Femur (tissue), 1 donor: ENCODE results near the gene CHSY3.
A peak's percentile ranks its signal among the peaks of the same experiment; 100 is the strongest.

Experiments used
- DNase-seq: peaks from one replicate; pipeline ENCODE4 v3.0.0-alpha.2; 2017

Gene CHSY3

DNA sequence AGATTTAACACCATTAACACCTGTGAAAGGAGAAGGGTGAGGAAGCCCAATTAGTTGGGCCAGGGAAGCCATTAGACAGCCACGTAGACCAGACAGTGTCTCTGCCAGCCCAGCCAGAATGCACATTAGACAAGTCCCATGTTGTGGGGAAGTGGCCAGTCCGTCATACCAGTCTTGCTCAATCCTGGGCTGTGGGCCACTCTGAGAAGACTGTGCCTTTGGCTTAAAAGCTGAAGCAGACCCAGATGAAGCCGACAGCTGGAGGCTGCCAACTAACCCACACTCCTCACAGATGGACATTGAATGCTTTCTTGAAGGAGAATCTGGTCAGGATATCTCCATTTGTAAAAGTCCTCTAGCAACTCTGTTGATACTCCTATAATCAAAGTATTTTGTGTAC lies 128.5 kb downstream of the CHSY3 start:
- no peak for DNase-seq

DNA sequence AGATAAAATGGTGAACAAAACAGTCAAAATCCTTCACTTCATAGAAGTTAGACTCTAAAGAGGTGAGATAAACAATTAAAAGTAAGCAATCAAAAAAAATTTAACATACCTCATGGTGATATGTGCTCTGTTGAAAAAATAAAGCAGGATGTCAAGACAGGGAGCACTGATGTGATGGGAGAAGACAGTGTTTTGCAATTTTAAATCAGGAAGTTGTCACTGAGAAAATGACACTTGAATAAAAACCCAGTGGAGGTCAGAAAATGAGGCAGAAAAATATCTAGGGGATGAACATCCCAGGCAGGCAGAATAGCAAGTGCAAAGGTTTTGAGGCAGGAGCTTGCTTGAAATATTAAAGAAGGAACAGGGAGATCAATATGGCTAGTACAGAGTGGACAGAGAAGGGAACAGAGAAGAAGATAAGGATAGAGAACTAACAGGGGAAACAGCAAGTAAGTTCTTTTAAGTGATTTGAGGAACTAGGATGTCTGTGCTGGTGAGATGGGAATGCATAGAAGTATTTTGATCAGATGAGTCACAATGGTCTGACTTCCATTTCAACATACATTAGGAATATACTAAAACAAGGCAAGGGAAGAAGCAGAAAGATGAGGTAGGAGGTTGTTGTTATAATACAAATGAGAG lies 130.4 kb downstream of the CHSY3 start:
- no peak for DNase-seq

DNA sequence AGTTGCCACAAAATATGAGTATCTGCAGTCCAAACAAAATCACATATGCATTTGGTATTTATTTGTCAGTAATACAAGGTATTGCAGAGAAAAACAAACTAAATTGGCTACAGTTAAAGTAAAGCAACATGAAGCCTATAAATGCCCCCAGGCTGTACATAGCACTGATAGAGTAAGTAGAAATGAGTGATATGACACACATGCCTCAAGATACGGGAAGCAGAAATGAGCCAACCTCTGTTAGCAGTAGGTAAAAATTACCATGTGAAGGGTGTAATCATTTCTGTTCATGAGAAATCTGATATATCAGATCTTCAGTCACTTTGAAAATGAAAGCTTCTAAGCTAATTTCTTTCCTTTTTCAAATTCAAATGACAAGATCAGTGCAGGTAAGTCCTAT lies 131.1 kb downstream of the CHSY3 start:
- DNase-seq = no peak

DNA sequence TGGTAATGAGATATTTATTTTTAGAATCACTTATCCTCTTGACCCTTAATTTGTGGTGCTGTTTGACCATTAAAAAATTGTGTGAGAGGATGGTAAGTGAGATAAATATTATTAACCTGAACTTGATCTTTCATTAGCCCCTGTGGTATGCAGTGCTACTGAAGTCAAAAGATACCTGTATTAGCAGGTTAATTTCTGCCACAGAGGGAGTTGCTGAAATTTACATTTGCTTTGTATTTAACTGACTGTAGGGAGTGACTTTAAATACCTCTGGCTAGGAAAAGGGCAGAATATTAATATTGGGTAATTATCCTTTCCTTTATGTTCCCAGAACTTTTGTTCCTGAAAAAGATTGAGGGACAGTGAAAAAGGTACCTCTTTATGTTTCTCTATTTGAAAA lies 133.6 kb downstream of the CHSY3 start:
- DNase-seq = no peak

DNA sequence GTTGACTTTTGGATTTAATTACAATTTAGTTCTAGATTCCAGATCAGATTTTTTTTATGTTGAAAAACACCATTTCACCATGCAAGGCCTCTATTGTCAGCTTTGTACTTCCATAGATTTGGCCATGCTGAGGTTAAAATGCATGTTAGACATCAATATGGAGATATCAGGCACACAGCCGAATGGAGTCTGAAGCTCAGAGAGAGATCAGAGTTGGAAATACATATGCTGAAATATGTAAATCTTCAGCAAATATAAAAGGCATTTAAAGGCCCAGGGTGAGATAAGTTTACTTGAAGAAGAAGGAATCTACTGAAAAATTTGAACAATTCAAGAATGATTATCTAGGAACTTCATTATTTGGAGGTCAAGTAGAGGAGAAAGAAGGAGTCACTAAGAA lies 139.6 kb downstream of the CHSY3 start:
- no peak for DNase-seq

DNA sequence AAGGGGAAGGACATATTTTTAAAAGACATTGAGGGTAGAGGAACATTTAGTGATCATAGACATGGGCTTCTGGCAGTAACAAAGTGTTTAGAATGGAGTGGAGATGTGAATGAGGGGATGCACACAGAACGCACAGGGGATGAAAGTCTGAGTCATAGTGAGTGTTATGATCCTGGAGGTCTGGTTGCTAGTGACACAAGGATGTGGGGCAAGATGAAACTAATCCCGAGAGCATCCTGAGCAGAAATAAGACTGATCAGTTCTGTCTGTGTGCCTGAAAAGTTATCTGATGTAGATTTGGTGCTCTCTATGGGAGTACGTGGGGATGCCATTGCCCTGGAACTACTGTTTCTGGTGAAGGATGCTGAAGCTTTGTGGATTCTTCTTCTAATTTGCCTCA lies 141.1 kb downstream of the CHSY3 start:
- no peak for DNase-seq

DNA sequence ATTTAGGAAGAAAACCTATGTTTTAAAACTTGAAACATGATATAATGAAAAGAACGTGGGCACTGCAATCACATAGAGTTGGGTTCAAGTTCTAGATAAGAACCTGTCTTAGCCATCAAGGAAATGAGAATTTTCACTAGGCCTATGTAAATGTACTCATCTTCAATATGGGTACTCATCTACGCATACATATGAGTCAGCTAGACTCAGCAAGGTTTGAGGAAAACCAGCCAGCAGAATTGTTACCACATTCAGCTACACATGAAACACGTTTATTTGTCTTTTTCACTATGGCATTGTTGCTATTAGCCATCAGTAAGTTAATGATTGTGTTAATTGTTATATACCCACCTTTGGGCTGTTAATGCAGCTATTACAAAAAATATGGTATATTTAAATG lies 146.3 kb downstream of the CHSY3 start:
- DNase-seq = no peak

DNA sequence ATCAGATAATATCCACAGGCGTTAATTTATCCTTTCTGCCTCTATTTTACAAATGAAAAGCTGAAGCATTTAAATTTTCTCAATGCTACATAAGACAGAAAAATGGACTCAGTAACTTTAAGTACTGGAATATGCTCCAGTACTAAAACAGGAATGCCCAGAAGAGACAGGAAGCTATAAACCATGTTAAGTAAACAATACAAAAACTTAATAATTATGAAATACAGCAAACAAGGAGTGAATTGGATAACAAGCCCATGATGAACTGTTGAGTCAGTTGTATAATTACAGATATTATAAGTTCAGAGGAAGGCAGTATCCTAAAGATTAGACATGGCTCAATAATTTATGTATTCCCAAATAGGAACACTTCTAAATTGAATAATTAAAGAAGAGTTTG lies 148.5 kb downstream of the CHSY3 start:
- DNase-seq = no peak

DNA sequence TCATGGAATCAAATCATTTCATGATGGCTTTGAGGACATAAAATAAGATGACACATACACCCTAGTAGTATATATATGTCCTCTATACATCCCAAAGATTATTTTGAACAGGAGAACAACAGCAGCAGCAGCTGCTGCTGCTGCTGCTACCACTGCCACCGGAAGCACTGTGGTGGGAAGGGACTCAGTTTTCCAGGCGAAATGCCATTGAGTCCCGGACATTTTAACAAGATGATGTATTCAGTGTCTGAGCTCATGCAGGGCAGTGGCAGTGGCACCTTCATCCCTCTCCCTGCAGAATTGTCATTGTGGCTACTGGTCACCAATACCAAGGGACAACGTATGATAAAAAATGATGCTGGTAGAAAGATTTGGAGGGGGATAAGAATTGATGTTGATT lies 151.3 kb downstream of the CHSY3 start:
- DNase-seq = peak; percentile 20

DNA sequence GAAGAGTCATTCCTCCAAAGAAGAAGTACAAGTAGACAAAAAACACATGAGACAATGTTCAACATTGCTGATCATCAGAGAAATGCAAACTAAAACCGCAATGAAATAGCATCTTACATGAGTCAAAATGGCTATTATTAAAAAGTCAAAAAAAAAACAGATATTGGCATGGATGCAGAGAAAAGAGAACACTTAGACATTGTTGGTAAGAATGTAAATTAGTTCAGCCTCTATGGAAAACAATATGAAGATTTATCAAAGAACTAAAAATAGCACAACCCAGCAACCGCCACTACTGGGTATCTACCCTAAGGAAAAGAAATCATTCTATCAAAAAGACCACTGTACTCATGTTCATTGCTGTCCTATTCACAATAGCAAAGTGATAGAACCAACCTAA lies 157.5 kb downstream of the CHSY3 start:
- no peak for DNase-seq

DNA sequence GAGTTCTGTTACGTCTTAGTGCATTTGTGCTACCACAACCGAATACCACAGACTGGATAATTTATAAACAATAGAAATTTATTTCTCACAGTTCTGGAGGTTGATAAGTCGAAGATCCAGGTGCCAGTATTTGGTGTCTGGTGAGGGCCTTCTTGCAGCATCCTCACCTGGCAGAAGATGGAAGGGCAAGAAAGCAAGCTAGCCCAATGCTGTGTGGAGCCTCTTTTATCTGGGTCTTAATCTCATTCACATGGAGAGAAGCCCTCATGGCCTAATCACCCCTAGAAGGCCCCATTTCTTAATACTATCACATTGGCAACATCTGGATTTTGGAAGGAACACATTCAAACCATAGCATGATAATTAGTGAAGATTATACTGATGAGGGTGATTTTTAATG lies 159.3 kb downstream of the CHSY3 start:
- no peak for DNase-seq

DNA sequence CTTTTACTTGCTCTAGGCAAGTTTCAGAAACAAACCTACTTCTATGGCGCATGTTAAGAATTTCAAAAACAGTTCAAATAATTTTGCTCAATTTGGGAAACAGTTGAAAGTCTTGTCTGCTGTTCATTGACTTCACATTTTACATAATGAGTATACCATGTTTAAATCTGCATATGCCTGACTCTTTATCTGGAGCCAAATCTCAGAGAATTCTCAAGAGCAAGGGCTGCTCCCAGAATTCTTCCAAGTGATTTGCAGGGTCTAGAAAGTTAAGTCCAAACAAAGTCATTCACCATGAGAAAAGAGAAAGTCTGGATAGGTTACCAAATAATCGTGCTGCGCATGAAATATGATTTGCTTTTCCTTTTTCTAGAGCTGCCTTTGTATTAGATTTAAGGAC lies 160.2 kb downstream of the CHSY3 start:
- DNase-seq = no peak

DNA sequence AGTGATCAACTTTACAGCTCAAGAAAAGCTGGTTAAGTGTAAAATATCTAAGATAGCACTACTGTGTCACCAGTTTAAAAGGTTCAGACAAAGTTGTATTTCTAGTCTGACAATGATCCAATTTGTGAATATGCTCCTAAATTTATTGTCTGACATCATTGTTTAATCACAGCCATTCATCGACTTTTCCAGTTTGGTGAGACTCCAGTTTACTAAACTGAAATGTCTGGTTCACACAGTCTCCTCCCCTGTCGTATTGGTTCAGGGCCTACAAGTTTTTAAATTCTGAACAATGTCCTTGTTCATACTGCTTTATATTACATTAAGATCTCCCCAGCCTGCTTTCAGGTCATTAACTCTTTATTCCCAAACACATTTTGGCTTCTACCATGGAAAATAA lies 161.4 kb downstream of the CHSY3 start:
- DNase-seq = no peak

DNA sequence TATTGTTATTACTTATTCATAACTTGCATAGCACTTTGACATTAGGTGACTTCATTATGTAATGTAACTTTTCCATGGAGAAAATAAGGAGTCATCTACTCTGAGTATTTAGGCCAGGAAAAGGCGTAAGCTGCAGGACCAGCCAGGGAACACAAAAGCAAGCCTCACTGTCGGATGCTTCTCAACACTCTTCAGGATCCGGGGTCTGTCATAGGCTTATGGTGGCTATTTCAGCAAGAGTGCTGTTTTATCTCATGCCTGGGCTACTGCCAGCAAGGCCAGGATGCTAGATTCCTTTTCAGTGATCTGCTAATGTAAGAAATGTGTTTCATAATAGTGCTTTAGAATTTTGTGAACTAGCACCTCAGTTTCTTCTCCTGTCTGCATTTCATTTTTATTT lies 162.4 kb downstream of the CHSY3 start:
- no peak for DNase-seq

DNA sequence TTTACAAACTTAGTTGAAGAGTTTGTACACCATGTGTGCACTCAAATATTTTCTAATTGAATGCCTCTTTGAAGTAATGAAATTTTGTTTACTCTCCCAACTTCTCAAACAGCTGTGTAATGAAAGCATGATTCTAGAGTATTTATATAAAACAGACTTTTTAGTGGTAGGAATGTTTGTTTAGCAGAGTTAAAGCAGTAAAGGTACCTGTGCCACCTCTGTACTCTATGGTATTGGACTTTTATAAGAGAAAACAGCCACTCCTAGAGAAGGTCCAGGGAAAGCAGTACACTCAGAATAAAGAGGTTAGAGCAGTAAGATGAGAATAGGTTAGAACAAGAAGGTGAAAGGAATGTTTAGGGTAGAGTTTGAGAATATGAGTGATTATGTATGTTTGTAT lies 163.1 kb downstream of the CHSY3 start:
- no peak for DNase-seq

DNA sequence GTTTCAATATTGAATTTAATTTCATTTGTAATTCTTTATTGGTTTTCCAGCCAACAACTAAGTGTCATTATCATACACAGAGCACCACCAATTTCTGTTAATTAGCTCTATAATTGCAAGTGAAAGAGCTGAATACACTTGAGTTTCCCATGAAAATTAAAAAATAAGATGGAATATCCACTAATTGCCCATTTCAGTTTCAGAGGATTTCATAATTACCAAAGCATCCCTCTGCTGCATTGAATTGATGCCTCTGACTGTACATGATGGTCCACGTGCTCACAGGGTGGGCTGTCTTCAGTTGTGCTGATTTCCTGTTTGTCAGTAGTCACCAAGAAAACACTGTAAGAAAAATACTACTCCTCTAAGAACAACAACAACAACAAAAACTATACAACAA lies 163.8 kb downstream of the CHSY3 start:
- no peak for DNase-seq

DNA sequence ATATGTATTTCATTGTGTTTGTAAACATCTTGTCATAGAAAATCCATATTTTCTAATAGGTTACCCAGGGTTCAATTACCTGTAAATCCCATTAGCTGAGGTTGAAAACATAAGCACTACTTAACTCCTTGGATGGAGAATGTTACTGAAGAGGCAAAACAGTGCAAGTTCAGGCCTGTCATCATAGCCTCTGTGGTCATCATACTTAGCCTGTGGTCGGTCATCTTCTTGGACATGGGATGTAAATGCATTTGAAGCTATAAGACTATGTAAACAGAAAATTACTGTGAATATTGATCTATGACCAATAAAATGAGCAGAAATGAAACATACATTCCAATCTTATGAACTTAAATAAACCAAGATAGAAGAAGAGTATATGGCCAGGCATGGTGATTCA lies 164.7 kb downstream of the CHSY3 start:
- no peak for DNase-seq

DNA sequence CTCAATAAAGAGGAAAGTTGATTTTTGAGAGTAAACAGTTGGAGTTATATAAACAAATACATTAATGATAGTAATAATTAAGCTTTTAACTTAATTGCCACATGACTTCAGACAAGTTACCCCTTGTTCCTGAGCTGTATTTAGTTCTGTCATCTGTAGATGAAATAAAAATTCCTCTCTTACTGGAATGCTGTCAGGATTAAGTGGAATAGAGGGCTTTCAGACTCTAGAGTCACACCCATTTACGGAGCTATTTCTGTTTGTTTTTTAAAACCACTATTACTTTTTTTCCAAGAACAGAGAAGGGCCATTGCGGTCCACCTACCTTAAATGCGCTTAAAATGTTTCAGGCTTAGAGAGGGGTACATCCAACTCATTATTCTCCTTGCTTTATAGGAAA lies 170.6 kb downstream of the CHSY3 start:
- no peak for DNase-seq

DNA sequence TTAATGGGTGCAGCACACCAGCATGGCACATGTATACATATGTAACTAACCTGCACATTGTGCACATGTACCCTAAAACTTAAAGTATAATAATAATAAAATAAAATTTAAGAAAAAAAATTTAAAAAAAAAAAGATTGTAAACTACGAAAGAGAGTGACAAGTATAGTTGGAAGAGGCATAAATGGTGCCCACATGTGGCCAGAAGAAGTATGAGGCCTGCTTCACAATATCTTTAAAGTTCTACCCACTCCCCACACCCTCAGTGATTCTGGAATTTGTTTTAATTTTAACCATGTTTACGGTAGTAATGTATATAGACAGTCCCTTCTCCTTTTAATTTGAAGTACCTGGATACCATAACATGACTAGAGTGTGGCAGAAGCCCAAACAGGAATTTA lies 172.7 kb downstream of the CHSY3 start:
- DNase-seq = no peak

DNA sequence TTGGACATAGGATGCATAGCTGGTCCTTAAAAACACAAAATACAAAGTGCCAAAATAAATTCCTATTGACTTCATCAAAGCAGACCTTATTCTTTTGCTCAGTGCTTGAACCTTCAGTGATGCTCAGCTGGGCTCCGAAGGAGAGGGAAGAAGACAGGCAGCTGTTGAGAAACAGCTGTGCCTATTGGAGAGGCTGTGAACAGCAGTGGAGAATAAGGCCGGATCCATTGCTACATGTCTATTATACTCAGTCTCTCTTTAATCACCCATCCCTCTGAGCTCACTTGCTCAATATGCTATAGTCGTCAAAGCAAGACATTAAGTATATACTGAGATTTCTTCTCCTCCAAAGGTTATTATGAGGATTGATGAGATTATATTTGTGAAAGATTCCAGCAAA lies 174.4 kb downstream of the CHSY3 start:
- no peak for DNase-seq

DNA sequence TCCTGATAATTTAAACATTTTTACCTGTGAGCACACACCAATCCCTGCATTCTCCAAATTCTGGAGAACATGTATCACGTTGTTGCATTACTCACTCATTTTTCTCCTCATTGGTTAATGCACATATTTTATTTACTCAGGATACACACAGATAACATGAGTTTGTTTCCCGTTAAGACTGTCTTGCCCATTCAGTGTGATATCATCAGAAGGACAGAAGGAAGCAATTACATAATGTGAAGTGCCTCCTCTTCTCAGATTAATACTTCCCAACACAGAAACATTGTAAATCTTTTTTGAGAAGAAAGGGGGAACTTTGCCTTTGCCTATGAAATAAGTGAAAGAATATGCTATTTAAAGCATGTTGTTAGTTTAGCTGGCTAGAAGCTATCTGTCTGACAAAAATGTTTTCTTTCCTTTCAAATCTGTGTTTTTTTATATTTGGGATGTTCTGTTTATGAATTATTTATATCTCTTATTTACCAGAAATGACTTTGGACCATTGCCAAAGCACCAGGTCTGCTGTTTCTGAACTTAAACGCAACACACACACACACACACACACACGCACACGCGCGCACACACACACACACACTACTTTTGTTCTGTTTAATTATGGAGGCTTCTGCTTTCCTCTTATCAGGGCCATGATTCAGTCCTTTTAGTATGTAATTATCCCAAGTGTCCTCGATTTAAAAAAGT lies 186.5 kb downstream of the CHSY3 start:
- no peak for DNase-seq

DNA sequence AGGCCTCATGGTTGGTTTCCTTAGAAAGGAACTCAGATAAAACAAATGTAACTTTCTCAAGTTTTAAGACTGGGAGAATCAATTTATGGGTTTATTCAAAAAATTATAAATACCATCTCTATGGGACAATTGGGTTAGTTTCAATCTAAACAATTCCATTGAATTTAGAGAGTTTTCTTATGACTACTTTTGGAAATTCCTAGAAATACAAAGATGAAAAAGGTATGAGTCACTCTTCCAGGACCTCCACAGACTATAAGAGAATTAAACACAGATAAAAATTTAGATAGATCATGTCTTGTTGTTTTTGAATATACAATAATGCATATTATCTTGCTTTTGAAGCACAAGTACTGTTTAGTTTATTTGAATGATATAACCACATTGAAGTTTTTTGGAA lies 188.7 kb downstream of the CHSY3 start:
- DNase-seq = no peak

DNA sequence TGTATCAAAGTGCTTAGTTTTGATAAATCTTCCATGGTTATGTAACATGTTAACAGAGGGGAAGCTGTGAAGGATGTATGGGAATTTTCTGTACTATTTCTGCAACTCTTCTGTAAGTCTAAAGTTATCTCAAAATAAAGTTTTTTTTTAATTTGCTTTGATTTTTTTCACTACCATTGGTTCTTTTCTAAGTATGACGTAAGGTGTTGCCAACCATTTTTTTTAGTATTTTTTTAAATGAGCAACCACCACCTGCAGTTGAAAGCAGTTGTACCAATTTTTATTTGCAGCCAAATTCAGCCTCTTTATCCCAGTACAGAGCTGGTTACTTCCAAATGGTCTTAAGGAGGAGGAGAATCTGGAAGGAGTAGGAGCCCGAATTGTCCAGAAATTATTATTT lies 192.2 kb downstream of the CHSY3 start:
- no peak for DNase-seq

DNA sequence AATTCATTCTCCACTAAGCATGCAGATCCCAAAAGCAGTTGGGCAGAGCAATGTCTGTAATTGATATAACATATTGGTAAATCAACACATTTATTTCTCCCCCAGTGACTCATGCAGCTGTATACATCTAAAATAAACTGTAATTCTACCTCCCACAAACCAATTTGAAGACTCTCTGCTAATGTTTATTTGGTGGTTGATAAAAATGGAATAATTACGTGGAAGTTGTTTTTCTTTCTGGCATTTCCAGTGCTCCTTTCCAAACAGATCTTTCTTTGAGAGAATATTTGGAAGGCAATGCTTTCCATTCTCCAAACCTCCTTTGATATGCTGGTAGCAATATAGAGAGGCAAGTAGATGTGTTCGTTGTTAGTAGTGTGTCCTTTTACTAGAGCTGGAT lies 194.7 kb downstream of the CHSY3 start:
- DNase-seq = no peak

DNA sequence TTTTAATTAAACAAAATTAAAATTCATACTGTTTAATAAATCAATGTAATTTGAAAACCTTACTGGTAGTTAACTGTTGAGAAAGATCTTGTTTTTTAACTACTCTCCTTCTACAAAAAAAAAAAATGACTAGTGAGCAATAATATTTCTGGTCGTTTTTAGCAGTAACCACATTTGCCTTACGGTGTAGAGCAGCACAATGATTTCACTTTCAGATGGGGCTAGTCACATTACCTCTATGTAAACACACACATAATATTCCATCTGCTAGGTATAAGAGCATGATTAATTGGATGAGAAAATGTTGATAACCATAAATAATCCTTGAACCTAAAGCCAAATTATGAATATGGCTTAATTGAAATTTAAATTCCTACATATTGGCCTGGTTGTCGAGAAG lies 198.1 kb downstream of the CHSY3 start:
- no peak for DNase-seq
